GM18520 (cell line): ENCODE data around the gene KLHL14.
"Not testable (repeated sequence)": the region's sequence is repeated elsewhere in the genome, so short reads cannot be mapped to it uniquely, and the experiment has no call there.

Experiments used
- ATAC-seq: cut with Tn5 transposase; IDR thresholded peaks from one replicate; pipeline ENCODE4 v1.9.1; 2021; ENCODE audit not compliant: unreplicated experiment

The KLHL14 gene

DNA sequence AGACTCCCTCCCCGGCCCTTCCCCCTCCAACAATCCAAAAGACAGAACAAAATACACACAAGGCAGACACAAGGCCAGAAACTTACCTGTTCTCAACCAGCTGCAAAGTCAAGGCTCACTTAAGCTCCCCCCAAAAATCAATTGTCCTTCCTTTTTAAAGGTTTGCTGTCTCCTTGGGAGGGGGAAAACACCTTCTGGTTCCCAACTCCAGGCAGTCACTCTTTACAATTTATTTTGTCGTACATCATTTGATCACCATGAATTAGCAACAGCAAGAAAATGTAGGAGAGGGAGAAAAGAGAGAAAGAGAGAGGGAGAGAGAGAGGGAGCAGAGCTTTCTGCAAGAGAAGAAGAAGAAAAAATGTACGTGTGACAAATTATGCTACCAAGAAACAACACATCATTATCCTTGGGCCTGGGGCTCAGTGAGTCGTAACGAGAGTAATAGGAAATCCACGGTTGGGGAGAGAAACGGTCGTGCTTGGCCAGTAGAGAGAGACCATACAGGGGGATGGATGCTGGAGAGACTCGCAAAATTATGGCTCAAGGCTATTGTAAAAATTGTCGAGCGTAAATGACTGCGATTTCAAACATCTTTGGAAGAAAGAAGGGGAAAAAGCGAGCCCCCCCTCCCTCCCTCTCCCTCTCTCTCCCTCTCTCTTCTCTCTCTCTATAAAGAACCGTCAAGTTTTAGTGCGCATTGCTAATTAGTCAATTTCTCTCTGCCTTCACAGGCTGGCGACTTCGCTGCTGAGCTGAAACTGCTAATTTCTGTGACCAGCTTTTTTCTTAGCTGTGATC lies at the start of gene KLHL14:
KLHL14 (minus strand) TSS at position 443 of the 801 bp plus-strand sequence. CDS start 2,432 bp downstream, outside the sequence.
- no peak for ATAC-seq

DNA sequence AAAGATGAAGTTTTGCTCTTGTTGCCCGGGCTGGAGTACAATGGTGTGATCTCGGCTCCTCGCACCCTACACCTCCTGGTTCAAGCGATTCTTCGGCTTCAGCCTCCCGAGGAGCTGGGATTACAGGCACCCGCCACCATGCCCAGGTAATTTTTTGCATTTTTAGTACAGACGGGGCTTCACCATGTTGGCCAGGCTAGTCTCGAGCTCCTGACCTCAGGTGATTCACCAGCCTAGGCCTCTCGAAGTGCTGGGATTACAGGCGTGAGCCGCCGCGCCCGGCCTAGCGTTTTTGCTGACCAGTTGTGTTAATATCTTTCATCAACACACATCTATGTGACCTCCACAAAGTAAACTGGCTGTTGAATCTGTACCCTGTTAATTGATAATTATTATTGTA lies 49.4 kb upstream of the KLHL14 start:
- ATAC-seq = no peak

GRCh38 chr18:32815881-32816280 lies 43.1 kb upstream of the KLHL14 start:
- no peak for ATAC-seq

DNA sequence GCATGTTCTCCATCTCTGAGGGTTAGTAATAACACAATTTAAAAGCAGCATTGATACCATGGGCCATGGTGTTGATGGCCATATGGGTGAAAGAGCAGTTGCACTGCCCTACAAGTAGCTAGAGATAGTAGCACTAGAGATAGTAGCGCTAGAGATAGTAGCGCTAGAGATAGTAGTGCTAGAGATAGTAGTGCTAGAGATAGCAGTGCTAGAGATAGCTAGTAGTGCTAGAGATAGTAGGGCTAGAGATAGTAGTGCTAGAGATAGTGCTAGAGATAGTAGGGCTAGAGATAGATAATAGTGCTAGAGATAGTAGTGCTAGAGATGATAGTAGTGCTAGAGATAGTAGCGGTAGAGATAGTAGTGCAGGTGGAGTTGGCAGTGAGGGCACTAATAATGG lies 39.5 kb upstream of the KLHL14 start:
- no peak for ATAC-seq

DNA sequence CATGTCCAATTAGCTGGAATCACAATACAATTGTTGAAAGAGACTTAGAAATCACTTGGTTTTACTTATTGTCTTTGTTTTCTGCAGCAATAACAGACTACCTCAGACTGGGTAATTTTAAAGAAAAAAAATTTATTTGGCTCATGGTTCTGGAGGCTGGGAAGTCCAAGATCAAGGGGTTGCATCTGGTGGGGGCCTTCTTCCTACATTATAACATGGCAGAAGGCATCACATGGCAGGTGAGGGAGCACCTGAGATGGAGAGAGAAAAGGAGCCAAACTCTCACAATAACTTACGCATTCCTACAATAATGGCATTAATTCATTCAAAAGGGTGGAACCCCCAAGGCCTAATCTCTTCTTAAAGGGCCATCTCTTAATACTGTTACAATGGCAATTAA lies 37.5 kb upstream of the KLHL14 start:
- ATAC-seq = no peak

DNA sequence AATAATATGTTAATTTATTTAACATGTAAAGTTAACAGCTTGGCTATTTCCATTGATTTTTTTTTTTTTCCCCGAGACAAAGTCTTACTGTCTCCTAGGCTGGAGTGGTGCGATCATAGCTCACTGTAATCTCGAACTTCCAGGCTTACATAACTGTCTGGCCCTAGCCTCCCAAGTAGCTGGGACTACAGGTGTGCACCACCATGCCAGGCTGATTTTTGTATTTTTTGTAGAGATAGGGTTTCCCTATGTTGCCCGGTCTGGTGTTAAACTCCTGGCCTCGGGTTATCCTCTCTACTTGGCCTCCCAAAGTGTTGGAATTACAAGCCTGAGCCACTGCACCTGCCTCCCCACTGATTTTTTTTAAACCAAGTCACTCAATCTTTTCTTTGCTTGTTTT lies 32.5 kb upstream of the KLHL14 start:
- no peak for ATAC-seq

DNA sequence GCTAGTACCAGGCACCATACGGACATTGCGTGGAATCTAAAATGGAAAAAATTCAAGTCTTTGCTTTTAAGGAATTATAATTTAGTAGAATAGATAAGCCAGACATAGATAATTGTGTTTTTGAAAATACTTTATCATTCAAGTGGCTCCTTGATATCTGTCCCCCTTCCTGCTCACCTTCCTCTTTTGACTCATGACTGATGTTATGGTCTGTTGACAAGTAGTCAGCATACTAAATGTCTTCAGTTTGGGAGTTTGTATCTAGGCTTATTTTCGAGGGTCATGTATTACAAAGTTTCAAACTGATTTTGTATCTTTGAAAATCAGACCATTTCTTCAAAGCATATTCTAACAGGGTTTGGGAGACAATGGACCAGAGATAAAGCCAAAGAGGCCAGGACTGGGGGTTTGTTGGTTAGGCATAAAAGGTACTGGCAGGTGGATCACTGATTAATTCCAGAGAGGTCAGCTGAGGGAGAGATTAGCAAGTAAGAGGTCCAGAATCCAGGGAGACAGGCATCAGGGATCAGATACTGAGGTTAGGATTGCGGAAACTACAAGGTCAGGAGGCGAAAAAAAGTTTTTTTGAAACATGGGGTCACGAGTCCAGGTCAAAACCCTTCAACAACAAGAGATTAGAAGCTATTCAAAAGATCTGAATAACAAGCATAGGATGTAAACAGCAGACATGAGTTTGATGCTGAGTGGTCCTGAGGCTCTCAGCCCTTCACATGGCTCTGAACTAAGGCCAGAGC lies 31.5 kb upstream of the KLHL14 start:
- ATAC-seq = no peak

- no peak for ATAC-seq
These were observed 30.7 kb upstream of the KLHL14 start for GRCh38 chr18:32803568-32803967.

- ATAC-seq = no peak
These were observed 30.0 kb upstream of the KLHL14 start for GRCh38 chr18:32802591-32803451.

- no peak for ATAC-seq
These were observed 28.4 kb upstream of the KLHL14 start for GRCh38 chr18:32801228-32801627.

GRCh38 chr18:32798209-32798960 lies 25.6 kb upstream of the KLHL14 start:
- ATAC-seq = no peak

DNA sequence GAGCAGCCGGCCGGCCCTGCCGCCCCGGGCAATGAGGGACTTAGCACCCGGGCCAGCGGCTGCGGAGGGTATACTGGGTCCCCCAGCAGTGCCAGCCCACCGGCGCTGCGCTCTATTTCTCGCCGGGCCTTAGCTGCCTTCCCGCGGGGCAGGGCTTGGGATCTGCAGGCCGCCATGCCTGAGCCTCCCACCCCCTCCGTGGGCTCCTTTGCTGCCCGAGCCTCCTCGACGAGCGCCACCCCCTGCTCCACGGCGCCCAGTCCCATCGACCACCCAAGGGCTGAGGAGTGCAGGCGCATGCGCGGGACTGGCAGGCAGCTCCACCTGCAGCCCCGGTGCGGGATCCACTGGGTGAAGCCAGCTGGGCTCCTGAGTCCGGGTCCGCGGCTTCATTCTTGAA lies 21.8 kb upstream of the KLHL14 start:
- ATAC-seq = not testable (repeated sequence)

DNA sequence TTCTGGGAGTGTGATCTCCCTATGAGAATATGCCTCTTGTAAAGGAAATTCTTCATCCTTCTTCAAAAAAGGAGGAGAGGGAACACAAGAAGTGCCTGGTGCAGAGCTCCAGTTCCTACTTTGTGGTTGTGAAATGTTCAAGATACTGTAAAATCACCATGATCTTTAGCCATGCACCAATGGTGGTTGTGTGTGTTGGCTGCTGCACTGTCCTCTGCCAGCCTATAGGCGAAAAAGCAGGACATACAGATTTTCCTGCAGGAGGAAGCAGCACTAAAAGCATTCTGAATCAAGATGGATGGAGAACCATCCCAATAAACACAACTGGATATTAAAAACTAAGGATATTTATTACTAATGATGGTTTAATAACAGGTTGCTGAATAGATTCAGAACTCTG lies 6.2 kb upstream of the KLHL14 start:
- ATAC-seq = no peak

DNA sequence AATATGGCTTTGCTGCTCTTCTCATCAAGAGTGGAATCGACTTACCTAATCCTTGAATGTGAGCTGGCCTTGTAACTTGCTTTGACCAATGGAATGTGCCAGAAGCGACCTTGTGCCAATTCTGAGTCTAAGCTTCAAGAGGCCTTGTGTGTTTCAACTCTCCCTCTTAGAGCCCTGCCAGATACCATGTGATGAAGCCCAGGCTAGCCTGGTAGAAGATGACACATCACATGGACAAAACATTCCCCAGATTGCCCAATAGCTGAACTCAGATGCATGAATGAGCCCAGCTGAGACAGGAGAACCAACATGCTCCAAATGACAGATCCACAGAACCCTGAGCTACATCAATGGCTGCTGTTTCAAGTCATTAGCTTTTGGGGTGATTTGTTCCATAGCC lies 4.2 kb upstream of the KLHL14 start:
- no peak for ATAC-seq

DNA sequence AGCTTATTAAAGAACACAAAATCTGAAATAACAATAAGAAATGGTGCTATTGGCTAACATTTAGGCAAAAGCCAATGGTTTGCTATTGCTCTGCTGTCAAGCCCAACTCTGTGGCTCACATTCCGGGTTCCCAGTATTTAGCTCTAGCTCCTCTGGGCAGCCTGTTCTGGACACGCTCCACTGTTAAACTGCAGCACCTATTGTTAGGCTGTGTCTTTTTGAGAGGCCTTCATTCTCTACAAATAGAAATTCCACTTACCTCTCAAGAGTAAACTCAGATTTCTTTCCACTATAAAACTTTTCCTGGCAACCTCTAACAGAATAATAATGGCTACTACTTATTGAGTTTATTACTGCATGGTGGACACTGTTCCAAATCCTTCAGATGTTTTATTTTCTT lies 3.7 kb upstream of the KLHL14 start:
- ATAC-seq = no peak

- ATAC-seq = no peak
These were observed 2.8 kb upstream of the KLHL14 start for GRCh38 chr18:32775628-32776027.

DNA sequence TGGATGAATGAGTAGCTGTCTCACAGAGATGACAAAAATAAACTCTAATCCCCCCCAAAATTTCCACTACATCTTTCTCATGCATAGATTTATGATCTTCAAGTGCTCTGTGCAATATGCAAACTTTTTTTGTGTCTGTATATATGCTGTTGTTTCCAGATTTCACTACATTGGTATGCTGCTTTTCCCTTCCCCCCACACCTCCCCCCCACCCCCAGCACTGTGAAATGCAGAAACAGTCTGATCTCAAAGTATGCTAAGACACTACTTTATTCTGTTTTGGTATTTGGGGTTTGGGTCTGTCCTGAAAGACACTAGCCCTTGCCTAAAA lies 524 bp upstream of the KLHL14 start:
- no peak for ATAC-seq

- ATAC-seq = no peak
These were observed 797 bp downstream of the KLHL14 start for GRCh38 chr18:32771871-32772580.

GRCh38 chr18:32771169-32771751 lies 1.6 kb downstream of the KLHL14 start:
- no peak for ATAC-seq

DNA sequence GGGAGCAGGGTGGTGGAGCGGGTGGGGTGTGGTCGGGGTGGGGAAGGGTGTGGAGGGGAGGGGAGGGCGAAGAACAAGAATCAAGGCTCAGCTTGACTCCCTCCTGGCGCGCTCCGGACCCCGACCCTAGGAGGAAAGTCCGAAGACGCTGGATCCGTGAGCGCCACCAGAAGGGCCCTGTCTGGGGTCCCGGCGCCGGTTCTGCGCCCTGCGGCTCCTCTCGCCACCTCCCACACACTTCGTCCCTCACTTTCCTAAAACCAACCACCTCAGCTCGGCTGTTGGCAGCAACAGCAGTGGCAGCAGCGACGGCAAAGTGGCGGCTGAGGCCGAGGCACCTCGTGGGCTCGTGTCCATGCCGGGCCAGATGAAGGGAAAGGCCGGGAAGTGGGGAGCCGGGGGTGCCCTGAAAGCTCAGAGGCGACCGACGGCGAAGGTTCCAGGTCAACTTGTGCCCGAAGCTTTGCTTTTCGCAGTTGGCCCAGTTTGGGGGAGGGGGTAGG lies 2.1 kb downstream of the KLHL14 start:
- no peak for ATAC-seq
